MM.1S (cell line): ENCODE data around the gene FGF1.

Experiments used
- EZH2 ChIP-seq: fragments of 300-600 bp; sonication (generic); optimal IDR thresholded peaks from 2 replicates; pipeline ENCODE3; 2017; ENCODE audit warnings: low read depth, mild to moderate bottlenecking, antibody characterized with exemption, low read length, mixed read lengths
- EZH2phosphoT487 ChIP-seq: fragments of 300-600 bp; sonication (generic); IDR thresholded peaks from 2 replicates; pipeline ENCODE4 v1.6.1; 2018; ENCODE audit warnings: antibody characterized with exemption, low read length
- TF ChIP-seq, protein P1 (sequence below): fragments of 300-600 bp; sonication (generic); IDR thresholded peaks from 2 replicates; pipeline ENCODE4 v1.5.1; 2016; ENCODE audit warnings: antibody characterized with exemption, low read length, mixed read lengths

DNA sequence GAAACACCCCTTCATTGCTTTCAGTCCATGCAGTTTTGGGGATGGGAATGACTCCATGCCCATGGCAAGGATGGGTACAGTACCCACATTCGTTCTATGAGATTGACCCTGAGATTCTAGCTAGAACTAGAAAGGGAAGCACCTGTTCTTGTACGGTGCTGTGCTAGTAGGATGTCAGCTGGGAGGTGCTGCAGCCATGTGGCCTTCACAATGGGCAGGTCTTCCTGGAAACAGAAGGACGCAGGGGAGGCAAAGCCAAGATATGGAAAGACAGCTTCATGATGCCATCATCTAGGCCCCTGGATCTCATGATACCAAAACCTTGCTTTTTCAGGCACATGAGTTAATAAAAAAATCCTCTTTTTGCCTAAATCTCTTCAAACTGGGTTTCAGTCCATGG is 10.5 kb upstream of the FGF1 start:
- TF ChIP-seq, protein P1, sequence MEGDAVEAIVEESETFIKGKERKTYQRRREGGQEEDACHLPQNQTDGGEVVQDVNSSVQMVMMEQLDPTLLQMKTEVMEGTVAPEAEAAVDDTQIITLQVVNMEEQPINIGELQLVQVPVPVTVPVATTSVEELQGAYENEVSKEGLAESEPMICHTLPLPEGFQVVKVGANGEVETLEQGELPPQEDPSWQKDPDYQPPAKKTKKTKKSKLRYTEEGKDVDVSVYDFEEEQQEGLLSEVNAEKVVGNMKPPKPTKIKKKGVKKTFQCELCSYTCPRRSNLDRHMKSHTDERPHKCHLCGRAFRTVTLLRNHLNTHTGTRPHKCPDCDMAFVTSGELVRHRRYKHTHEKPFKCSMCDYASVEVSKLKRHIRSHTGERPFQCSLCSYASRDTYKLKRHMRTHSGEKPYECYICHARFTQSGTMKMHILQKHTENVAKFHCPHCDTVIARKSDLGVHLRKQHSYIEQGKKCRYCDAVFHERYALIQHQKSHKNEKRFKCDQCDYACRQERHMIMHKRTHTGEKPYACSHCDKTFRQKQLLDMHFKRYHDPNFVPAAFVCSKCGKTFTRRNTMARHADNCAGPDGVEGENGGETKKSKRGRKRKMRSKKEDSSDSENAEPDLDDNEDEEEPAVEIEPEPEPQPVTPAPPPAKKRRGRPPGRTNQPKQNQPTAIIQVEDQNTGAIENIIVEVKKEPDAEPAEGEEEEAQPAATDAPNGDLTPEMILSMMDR, result no peak
- TF ChIP-seq EZH2 (no peak), EZH2phosphoT487 (no peak)
